Endothelial cell of umbilical vein (primary cell): ENCODE measurements around the gene ANKRD62. TPM values are rescaled to one million over a fixed set of nuclear protein-coding genes. Genes with fewer than 3 reads are reported as not detected.

Experiments
- BruUV-seq: library from RNA; stranded (reverse); fragments of 400-500 nt; replicated peaks from 2 replicates; lab custom pipeline; 2021; lab: Mats Ljungman, UMichigan
- CTCF ChIA-PET: fragments of 300-600, 350-600 bp; sonication (Branson Sonifier 250); formaldehyde crosslinking; loops from one replicate; lab custom pipeline; 2021; ENCODE audit warnings: antibody characterized with exemption, inconsistent platforms; lab: Charles Lee
- POLR2A ChIA-PET: fragments of 300-600, 350-600 bp; sonication (Branson Sonifier 250); formaldehyde crosslinking; loops from one replicate; lab custom pipeline; 2021; ENCODE audit warnings: antibody characterized with exemption, inconsistent platforms; lab: Charles Lee
- DNase-seq: peaks from one replicate; pipeline ENCODE4 v3.0.0-alpha.2; 2011; ENCODE audit warnings: low read depth, low spot score
- FAIRE-seq: peaks from 2 replicates; lab custom pipeline; 2011; peaks lifted over from hg19 to GRCh38; lab: Jason Lieb, UNC
- H2AFZ ChIP-seq: 2 replicates; pipeline ENCODE4 v1.6.0; 2012; ENCODE audit warnings: low read depth, low read length, control low read depth, inconsistent platforms
- H3K27ac ChIP-seq: 2 replicates; pipeline ENCODE4 v1.5.1; 2011; ENCODE audit warnings: low read depth, mild to moderate bottlenecking, control low read depth, low read length, moderate library complexity; ENCODE audit not compliant: insufficient read depth
- H3K27me3 ChIP-seq, 2 experiments: 2 replicates each; pipeline versions ENCODE4 v1.6.0 to v1.6.1; 2011; ENCODE audit warnings: low read length in 2 of 2, mixed read lengths in 1 of 2; ENCODE audit not compliant: control insufficient read depth in 2 of 2, insufficient read depth in 2 of 2
- H3K36me3 ChIP-seq, 2 experiments: 2 replicates in 1 of 2; 3 replicates in 1 of 2; pipeline ENCODE4 v1.5.1; 2011; ENCODE audit warnings: low read length in 2 of 2, mild to moderate bottlenecking in 1 of 2, moderate library complexity in 1 of 2; ENCODE audit not compliant: control insufficient read depth in 2 of 2, insufficient read depth in 2 of 2; ENCODE audit errors: extremely low read depth in 1 of 2
- H3K4me1 ChIP-seq: 3 replicates; pipeline ENCODE4 v1.5.1; 2011; ENCODE audit warnings: mild to moderate bottlenecking, low read length; ENCODE audit not compliant: control insufficient read depth, insufficient read depth; ENCODE audit errors: extremely low read depth
- H3K4me2 ChIP-seq: 2 replicates; pipeline ENCODE4 v1.6.1; 2011; ENCODE audit warnings: low read length, control low read depth, mixed read lengths; ENCODE audit not compliant: insufficient read depth
- H3K4me3 ChIP-seq, 3 experiments: fragments of 200-600 bp in 1 of 3; sonication (generic), shearing (Covaris generic) in 1 of 3; replicated peaks in 1 of 3; 2 replicates each; pipeline ENCODE4 v1.5.1; 2011 to 2016; ENCODE audit warnings: control low read depth in 3 of 3, low read length in 3 of 3, mild to moderate bottlenecking in 2 of 3, inconsistent platforms in 1 of 3, low read depth in 1 of 3, moderate library complexity in 1 of 3; ENCODE audit not compliant: insufficient read depth in 1 of 3
- H3K79me2 ChIP-seq: 2 replicates; pipeline ENCODE4 v1.6.0; 2012; ENCODE audit warnings: low read length, inconsistent platforms; ENCODE audit not compliant: control insufficient read depth, insufficient read depth
- H3K9ac ChIP-seq: replicated peaks from 2 replicates; pipeline ENCODE3; 2011; ENCODE audit warnings: low read length, control low read depth; ENCODE audit not compliant: insufficient read depth; ENCODE audit errors: extremely low read depth
- H3K9me1 ChIP-seq: replicated peaks from 3 replicates; pipeline ENCODE4 v1.6.0; 2011; ENCODE audit warnings: mild to moderate bottlenecking, low read length; ENCODE audit not compliant: control insufficient read depth, insufficient read depth; ENCODE audit errors: extremely low read depth
- H3K9me3 ChIP-seq: replicated peaks from 2 replicates; pipeline ENCODE4 v1.5.1; 2012; ENCODE audit warnings: low read length, inconsistent platforms; ENCODE audit not compliant: control insufficient read depth, insufficient read depth
- H4K20me1 ChIP-seq: replicated peaks from 2 replicates; pipeline ENCODE3; 2011; ENCODE audit warnings: mild to moderate bottlenecking, low read length; ENCODE audit not compliant: control insufficient read depth, insufficient read depth; ENCODE audit errors: extremely low read depth
- CTCF ChIP-seq, 2 donors: IDR thresholded peaks; 1 replicate in 1 of 2; 2 replicates in 1 of 2; pipeline ENCODE4 v1.5.1; 2011; ENCODE audit warnings: low read length in 2 of 2, mild to moderate bottlenecking in 2 of 2, moderate library complexity in 2 of 2, control low read depth in 1 of 2, inconsistent platforms in 1 of 2, low read depth in 1 of 2; ENCODE audit not compliant: insufficient read depth in 1 of 2; ENCODE audit errors: extremely low read depth in 1 of 2
- EZH2 ChIP-seq: IDR thresholded peaks from 2 replicates; pipeline ENCODE4 v1.6.1; 2012; ENCODE audit warnings: borderline replicate concordance, low read depth, mild to moderate bottlenecking, moderate library complexity, low read length, inconsistent platforms; ENCODE audit not compliant: severe bottlenecking
- FOS ChIP-seq: IDR thresholded peaks from 2 replicates; pipeline ENCODE4 v1.6.1; 2011; ENCODE audit warnings: mild to moderate bottlenecking, low read length, moderate library complexity, borderline replicate concordance; ENCODE audit not compliant: insufficient read depth
- GATA2 ChIP-seq: IDR thresholded peaks from 2 replicates; pipeline ENCODE4 v1.7.0; 2011; ENCODE audit warnings: low read depth, mild to moderate bottlenecking, moderate library complexity, mixed read lengths, low read length; ENCODE audit not compliant: insufficient read length, insufficient read depth
- JUN ChIP-seq: IDR thresholded peaks from 2 replicates; pipeline ENCODE4 v1.6.1; 2011; ENCODE audit warnings: borderline replicate concordance, low read depth; ENCODE audit not compliant: insufficient read length, insufficient read depth
- MAX ChIP-seq: IDR thresholded peaks from 2 replicates; pipeline ENCODE4 v1.6.1; 2011; ENCODE audit not compliant: insufficient read depth, insufficient read length
- MYC ChIP-seq: IDR thresholded peaks from one replicate; pipeline ENCODE4 v1.6.1; 2011; ENCODE audit warnings: mild to moderate bottlenecking, low read depth, low read length
- POLR2A ChIP-seq: IDR thresholded peaks from 2 replicates; pipeline ENCODE4 v1.6.1; 2012; ENCODE audit warnings: low read depth, mild to moderate bottlenecking, control low read depth, low read length
- POLR2AphosphoS5 ChIP-seq: IDR thresholded peaks from 2 replicates; pipeline ENCODE4 v1.6.1; 2012; ENCODE audit warnings: low read depth, mild to moderate bottlenecking, control low read depth, low read length, moderate library complexity; ENCODE audit not compliant: insufficient read depth
- dilution Hi-C: fragments of 300-500 bp; cut with MboI; formaldehyde crosslinking; loops from one replicate; pipeline ENCODE4 v1.15.0; 2019; ENCODE audit warnings: low sequenced_read_pairs; ENCODE audit not compliant: extremely low pct_ligation_motif_present
- intact Hi-C: fragments of 100-400 bp; cut with micrococcal nuclease; formaldehyde crosslinking; loops from one replicate; pipeline ENCODE4 v1.10.0; 2022
- polyA plus RNA-seq, 4 experiments: library from polyadenylated mRNA; depleted of rRNA in 3 of 4; stranded (reverse) in 3 of 4; unstranded in 1 of 4; fragments of >200 nt; gene quantifications; 2 replicates each; pipeline versions ENCODE4 v1.2.1 to v1.2.3, GENCODE V29; 2011 to 2012; ENCODE audit warnings: missing spikeins in 1 of 4
- total RNA-seq: library from RNA; stranded (reverse); gene quantifications from 2 replicates; pipeline ENCODE4 v1.2.3, GENCODE V29; 2021

The ANKRD62 gene
- total and polyA plus RNA-seq, 2 donors (not counting 3 experiments of a cell fraction or from before 2014, with no cell fraction given) = not detected

- dilution Hi-C loops (no loop called here), intact Hi-C loops (no loop called here)
- Histone ChIP-seq H3K27me3 (no peaks in the 10 kb centered on the region), H2AFZ (no peak overlapping the region), H3K9ac (no peak overlapping the region), H3K4me2 (no peak overlapping the region), H3K9me3 (no peaks in the 10 kb centered on the region), H3K79me2 (no peaks in the 10 kb centered on the region), H3K4me1 (no peaks in the 10 kb centered on the region), H3K9me1 (no peaks in the 10 kb centered on the region), H3K36me3 (no peaks in the 10 kb centered on the region), H3K27ac (no peak overlapping the region), H4K20me1 (no peaks in the 10 kb centered on the region), H3K4me3 (no peak overlapping the region)
- DNase-seq = no peak
- ChIA-PET CTCF (no interaction called here), POLR2A (no interaction called here)
- no peak for FAIRE-seq
- TF ChIP-seq MYC = no peak
- TF ChIP-seq GATA2 = no peak
- no peak for TF ChIP-seq POLR2A
- no peak for TF ChIP-seq FOS
- TF ChIP-seq CTCF (IDR thresholded peaks at IDR 0.05; ENCODE audit: extremely low read depth in 1 of 2, insufficient read depth in 1 of 2, low read depth in 1 of 2, low read length in 2 of 2) = no peak
- TF ChIP-seq JUN = no peak
- no peak for TF ChIP-seq MAX
- TF ChIP-seq EZH2 = no peak
- TF ChIP-seq POLR2AphosphoS5 = no peak
- no TSS peak for BruUV-seq
Observed at GRCh38 chr18:12087471-12088025, 6.1 kb upstream of the ANKRD62 start.
